A673 (cell line): Measurements from ENCODE around the gene RPGR. TPM values are rescaled to one million over a fixed set of nuclear protein-coding genes. Genes with fewer than 3 reads are reported as not detected.

Source experiments
- BruUV-seq: library from RNA; stranded (reverse); fragments of 400-500 nt; replicated peaks from 2 replicates; lab custom pipeline; 2021; lab: Mats Ljungman, UMichigan
- CTCF ChIA-PET: fragments of 300-600 bp; sonication (Branson Sonifier 250); formaldehyde crosslinking; loops from one replicate; lab custom pipeline; 2022; ENCODE audit warnings: antibody characterized with exemption; lab: Charles Lee
- POLR2A ChIA-PET: fragments of 300-600 bp; sonication (Branson Sonifier 250); formaldehyde crosslinking; loops from one replicate; lab custom pipeline; 2022; ENCODE audit warnings: antibody characterized with exemption; ENCODE audit not compliant: low non-redundant PET; lab: Charles Lee
- DNase-seq: peaks from one replicate; pipeline ENCODE4 v3.0.0-alpha.2; 2015; ENCODE audit warnings: low spot score
- H3K27ac ChIP-seq: fragments of 200-600 bp; sonication (generic); 2 replicates; pipeline ENCODE4 v1.5.1; 2016; ENCODE audit warnings: mixed run types, low read depth, mild to moderate bottlenecking, mixed read lengths, antibody characterized with exemption, low read length; ENCODE audit not compliant: poor library complexity, severe bottlenecking
- H3K27me3 ChIP-seq: fragments of 200-600 bp; sonication (generic); replicated peaks from 2 replicates; pipeline ENCODE4 v1.6.1; 2017; ENCODE audit warnings: mixed run types, low read depth, mild to moderate bottlenecking, mixed read lengths, antibody characterized with exemption, low read length; ENCODE audit not compliant: insufficient read depth, poor library complexity
- H3K36me3 ChIP-seq: fragments of 200-600 bp; sonication (generic); 2 replicates; pipeline ENCODE4 v1.6.1; 2016; ENCODE audit warnings: mixed run types, mild to moderate bottlenecking, mixed read lengths, antibody characterized with exemption, low read length; ENCODE audit not compliant: insufficient read depth, poor library complexity, severe bottlenecking
- H3K4me1 ChIP-seq: fragments of 200-600 bp; sonication (generic); 2 replicates; pipeline ENCODE4 v1.6.1; 2017; ENCODE audit warnings: mixed run types, mild to moderate bottlenecking, mixed read lengths, antibody characterized with exemption, low read length; ENCODE audit not compliant: insufficient read depth, poor library complexity, severe bottlenecking
- H3K4me3 ChIP-seq: fragments of 200-600 bp; sonication (generic); 2 replicates; pipeline ENCODE4 v1.5.1; 2016; ENCODE audit warnings: low read depth, mixed run types, mild to moderate bottlenecking, mixed read lengths, low read length; ENCODE audit not compliant: poor library complexity, severe bottlenecking
- H3K9me3 ChIP-seq: fragments of 200-600 bp; sonication (generic); 2 replicates; pipeline ENCODE4 v1.6.1; 2016; ENCODE audit warnings: mixed run types, low read depth, mild to moderate bottlenecking, mixed read lengths, antibody characterized with exemption, low read length; ENCODE audit not compliant: poor library complexity, severe bottlenecking
- EZH2 ChIP-seq: fragments of 200-600 bp; sonication (generic); IDR thresholded peaks from 2 replicates; pipeline ENCODE4 v1.6.1; 2017; ENCODE audit warnings: borderline replicate concordance, low read depth, mild to moderate bottlenecking, mixed read lengths, antibody characterized with exemption, low read length; ENCODE audit not compliant: poor library complexity, severe bottlenecking
- intact Hi-C: fragments of 100-400 bp; cut with micrococcal nuclease; formaldehyde crosslinking; loops from one replicate; pipeline ENCODE4 v1.10.0; 2022; ENCODE audit not compliant: unreplicated experiment
- total RNA-seq: library from RNA; stranded (reverse); gene quantifications from 2 replicates; pipeline ENCODE4 v1.2.3, GENCODE V29; 2021
- TF ChIP-seq, protein P1 (sequence below): fragments of 300-800, 200-600 bp; sonication (generic); conservative IDR thresholded peaks from 2 replicates; pipeline ENCODE4 v1.5.1; 2017; ENCODE audit warnings: low read depth, mild to moderate bottlenecking, antibody characterized with exemption, low read length, moderate library complexity, mixed read lengths

The RPGR gene
- total RNA-seq, 1 experiment from 2014 or later: 15.1 TPM

GRCh38 chrX:38335382-38335781, 8.1 kb upstream of the RPGR start:
- BruUV-seq: no TSS peak
- CTCF ChIA-PET: no interaction called here

GRCh38 chrX:38332505-38332904, 5.2 kb upstream of the RPGR start:
- no peak for TF ChIP-seq EZH2
- TF ChIP-seq, protein P1, sequence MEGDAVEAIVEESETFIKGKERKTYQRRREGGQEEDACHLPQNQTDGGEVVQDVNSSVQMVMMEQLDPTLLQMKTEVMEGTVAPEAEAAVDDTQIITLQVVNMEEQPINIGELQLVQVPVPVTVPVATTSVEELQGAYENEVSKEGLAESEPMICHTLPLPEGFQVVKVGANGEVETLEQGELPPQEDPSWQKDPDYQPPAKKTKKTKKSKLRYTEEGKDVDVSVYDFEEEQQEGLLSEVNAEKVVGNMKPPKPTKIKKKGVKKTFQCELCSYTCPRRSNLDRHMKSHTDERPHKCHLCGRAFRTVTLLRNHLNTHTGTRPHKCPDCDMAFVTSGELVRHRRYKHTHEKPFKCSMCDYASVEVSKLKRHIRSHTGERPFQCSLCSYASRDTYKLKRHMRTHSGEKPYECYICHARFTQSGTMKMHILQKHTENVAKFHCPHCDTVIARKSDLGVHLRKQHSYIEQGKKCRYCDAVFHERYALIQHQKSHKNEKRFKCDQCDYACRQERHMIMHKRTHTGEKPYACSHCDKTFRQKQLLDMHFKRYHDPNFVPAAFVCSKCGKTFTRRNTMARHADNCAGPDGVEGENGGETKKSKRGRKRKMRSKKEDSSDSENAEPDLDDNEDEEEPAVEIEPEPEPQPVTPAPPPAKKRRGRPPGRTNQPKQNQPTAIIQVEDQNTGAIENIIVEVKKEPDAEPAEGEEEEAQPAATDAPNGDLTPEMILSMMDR: no peak
- BruUV-seq: no TSS peak
- Histone ChIP-seq H3K4me1 (peaks cover 3% of the 10 kb centered on the region), H3K9me3 (no peaks in the 10 kb centered on the region), H3K4me3 (no peak overlapping the region), H3K27ac (no peak overlapping the region), H3K27me3 (no peaks in the 10 kb centered on the region), H3K36me3 (no peaks in the 10 kb centered on the region)
- POLR2A ChIA-PET: no interaction called here
- no peak for DNase-seq
- intact Hi-C loops: no loop called here
- CTCF ChIA-PET: no interaction called here

More at GRCh38 chrX:38335382-38335781, 8.1 kb upstream of the RPGR start:
- intact Hi-C loops: no loop called here
- TF ChIP-seq, protein P1: peak; percentile 45; the same call in 1 of the 2 replicates
- TF ChIP-seq EZH2: no peak
- POLR2A ChIA-PET: no interaction called here
- peak; percentile 17 for DNase-seq
- H3K27ac ChIP-seq: no peak overlapping the region
- H3K9me3 ChIP-seq: no peaks in the 10 kb centered on the region
- no peak overlapping the region for H3K4me3 ChIP-seq
- H3K27me3 ChIP-seq: peaks cover 9% of the 10 kb centered on the region
- peaks cover 3% of the 10 kb centered on the region for H3K4me1 ChIP-seq
- no peaks in the 10 kb centered on the region for H3K36me3 ChIP-seq

- BruUV-seq: no TSS peak
- Histone ChIP-seq H3K4me1 (no peaks in the 10 kb centered on the region), H3K27ac (no peak overlapping the region), H3K36me3 (no peaks in the 10 kb centered on the region), H3K4me3 (peak overlapping the region; percentile 73), H3K9me3 (no peaks in the 10 kb centered on the region), H3K27me3 (no peaks in the 10 kb centered on the region)
- DNase-seq: no peak
- TF ChIP-seq, protein P1: peak; percentile 5; the same call in 1 of the 2 replicates
- no peak for TF ChIP-seq EZH2
- ChIA-PET POLR2A (no interaction called here), CTCF (interaction anchor here (0.7 to 1.1 kb wide), 2 partner anchors 15 to 26 kb away, joined by 3 read pairs; no protein-coding TSS in a partner anchor)
- intact Hi-C loops: loop anchor here (5.0 kb wide), 1 partner anchor 65 kb away; no protein-coding TSS in a partner anchor
Observed at GRCh38 chrX:38327775-38328081, 419 bp upstream of the RPGR start.
